ENCODE results near the gene SYT12. TPM values are rescaled to one million over a fixed set of nuclear protein-coding genes. Genes with fewer than 3 reads are reported as not detected.

Gene SYT12
- polyA plus RNA-seq, 1 donor from 2014 or later = 2.3 TPM

DNA sequence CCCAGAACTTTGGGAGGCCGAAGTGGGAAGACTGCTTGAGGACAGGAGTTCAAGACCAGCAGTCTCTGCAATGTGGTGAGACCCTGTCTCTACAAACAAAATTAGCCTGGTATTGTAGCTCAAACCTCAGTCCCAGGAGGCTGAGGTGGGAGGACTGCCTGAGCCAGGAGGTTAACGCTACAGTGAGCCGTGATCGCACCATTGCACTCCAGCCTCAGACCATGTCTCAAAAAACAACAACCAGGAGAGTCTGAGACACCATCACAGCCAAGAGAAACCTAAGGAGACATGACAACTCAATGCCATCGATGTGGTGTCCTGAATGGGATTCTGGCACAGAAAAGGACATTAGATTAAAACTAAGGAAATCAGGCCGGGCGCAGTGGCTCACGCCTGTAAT lies 67.8 kb downstream of the SYT12 start:
- no peak overlapping the region for H3K27ac ChIP-seq (ENCODE audit: low read length)
- no peak overlapping the region for H3K9ac ChIP-seq (ENCODE audit: low read length)
- H3K4me2 ChIP-seq (ENCODE audit: low read length) = no peak overlapping the region
- no peak for TF ChIP-seq RAD21 (conservative IDR thresholded peaks at IDR 0.05)
- TF ChIP-seq EZH2 (IDR thresholded peaks at IDR 0.05; ENCODE audit: borderline replicate concordance, insufficient read depth, low read length, poor library complexity, severe bottlenecking) = no peak
- no peak for TF ChIP-seq TAF1 (IDR thresholded peaks at IDR 0.05; ENCODE audit: low read depth)
- TF ChIP-seq POLR2AphosphoS5 (IDR thresholded peaks at IDR 0.05) = no peak
- no peak for TF ChIP-seq SMC3 (conservative IDR thresholded peaks at IDR 0.05; ENCODE audit: poor library complexity)
- TF ChIP-seq, protein P1, sequence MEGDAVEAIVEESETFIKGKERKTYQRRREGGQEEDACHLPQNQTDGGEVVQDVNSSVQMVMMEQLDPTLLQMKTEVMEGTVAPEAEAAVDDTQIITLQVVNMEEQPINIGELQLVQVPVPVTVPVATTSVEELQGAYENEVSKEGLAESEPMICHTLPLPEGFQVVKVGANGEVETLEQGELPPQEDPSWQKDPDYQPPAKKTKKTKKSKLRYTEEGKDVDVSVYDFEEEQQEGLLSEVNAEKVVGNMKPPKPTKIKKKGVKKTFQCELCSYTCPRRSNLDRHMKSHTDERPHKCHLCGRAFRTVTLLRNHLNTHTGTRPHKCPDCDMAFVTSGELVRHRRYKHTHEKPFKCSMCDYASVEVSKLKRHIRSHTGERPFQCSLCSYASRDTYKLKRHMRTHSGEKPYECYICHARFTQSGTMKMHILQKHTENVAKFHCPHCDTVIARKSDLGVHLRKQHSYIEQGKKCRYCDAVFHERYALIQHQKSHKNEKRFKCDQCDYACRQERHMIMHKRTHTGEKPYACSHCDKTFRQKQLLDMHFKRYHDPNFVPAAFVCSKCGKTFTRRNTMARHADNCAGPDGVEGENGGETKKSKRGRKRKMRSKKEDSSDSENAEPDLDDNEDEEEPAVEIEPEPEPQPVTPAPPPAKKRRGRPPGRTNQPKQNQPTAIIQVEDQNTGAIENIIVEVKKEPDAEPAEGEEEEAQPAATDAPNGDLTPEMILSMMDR (IDR thresholded peaks at IDR 0.05; ENCODE audit: poor library complexity, severe bottlenecking) = no peak
- TF ChIP-seq, protein P2, sequence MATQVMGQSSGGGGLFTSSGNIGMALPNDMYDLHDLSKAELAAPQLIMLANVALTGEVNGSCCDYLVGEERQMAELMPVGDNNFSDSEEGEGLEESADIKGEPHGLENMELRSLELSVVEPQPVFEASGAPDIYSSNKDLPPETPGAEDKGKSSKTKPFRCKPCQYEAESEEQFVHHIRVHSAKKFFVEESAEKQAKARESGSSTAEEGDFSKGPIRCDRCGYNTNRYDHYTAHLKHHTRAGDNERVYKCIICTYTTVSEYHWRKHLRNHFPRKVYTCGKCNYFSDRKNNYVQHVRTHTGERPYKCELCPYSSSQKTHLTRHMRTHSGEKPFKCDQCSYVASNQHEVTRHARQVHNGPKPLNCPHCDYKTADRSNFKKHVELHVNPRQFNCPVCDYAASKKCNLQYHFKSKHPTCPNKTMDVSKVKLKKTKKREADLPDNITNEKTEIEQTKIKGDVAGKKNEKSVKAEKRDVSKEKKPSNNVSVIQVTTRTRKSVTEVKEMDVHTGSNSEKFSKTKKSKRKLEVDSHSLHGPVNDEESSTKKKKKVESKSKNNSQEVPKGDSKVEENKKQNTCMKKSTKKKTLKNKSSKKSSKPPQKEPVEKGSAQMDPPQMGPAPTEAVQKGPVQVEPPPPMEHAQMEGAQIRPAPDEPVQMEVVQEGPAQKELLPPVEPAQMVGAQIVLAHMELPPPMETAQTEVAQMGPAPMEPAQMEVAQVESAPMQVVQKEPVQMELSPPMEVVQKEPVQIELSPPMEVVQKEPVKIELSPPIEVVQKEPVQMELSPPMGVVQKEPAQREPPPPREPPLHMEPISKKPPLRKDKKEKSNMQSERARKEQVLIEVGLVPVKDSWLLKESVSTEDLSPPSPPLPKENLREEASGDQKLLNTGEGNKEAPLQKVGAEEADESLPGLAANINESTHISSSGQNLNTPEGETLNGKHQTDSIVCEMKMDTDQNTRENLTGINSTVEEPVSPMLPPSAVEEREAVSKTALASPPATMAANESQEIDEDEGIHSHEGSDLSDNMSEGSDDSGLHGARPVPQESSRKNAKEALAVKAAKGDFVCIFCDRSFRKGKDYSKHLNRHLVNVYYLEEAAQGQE (IDR thresholded peaks at IDR 0.05; ENCODE audit: borderline replicate concordance) = no peak
- TF ChIP-seq EP300 (conservative IDR thresholded peaks at IDR 0.05; ENCODE audit: poor library complexity, severe bottlenecking) = no peak
- no peak for TF ChIP-seq MXI1 (conservative IDR thresholded peaks at IDR 0.05; ENCODE audit: poor library complexity, severe bottlenecking)
- H4K20me1 ChIP-seq (ENCODE audit: insufficient read depth) = no peaks in the 10 kb centered on the region
- no peaks in the 10 kb centered on the region for H3F3A ChIP-seq (ENCODE audit: insufficient read depth, low read length, poor library complexity, severe bottlenecking)
- no peaks in the 10 kb centered on the region for H3K27me3 ChIP-seq (ENCODE audit: insufficient read depth, low read depth, low read length)
- H3K79me2 ChIP-seq (replicated peaks; ENCODE audit: insufficient read depth, low read length) = no peaks in the 10 kb centered on the region
- no peak overlapping the region for H3K4me3 ChIP-seq (ENCODE audit: low read length)
- no peaks in the 10 kb centered on the region for H3K36me3 ChIP-seq (ENCODE audit: insufficient read depth, low read length)
- H2AFZ ChIP-seq (ENCODE audit: low read depth, low read length) = no peak overlapping the region
- H3K9me2 ChIP-seq (ENCODE audit: insufficient read depth, low read length) = no peaks in the 10 kb centered on the region
- H3K9me3 ChIP-seq (ENCODE audit: low read length) = no peaks in the 10 kb centered on the region

DNA sequence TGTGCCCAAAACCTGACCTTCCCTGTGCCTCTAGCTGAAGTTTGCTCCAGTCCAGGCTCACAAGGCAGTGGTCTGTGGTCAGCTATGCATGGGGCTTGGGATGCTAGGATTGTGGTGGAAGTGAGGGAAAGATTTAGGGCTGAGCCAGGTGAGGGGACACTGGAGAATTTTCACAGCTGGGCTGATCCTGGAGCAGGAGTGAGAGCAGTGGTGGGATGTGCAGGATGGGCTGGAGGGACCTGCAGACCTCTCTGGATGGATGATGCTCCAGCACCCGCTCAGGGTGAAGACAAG lies 72.2 kb downstream of the SYT12 start:
- no peak for TF ChIP-seq MXI1 (conservative IDR thresholded peaks at IDR 0.05; ENCODE audit: poor library complexity, severe bottlenecking)
- TF ChIP-seq, protein P2 (IDR thresholded peaks at IDR 0.05; ENCODE audit: borderline replicate concordance) = no peak
- no peak for TF ChIP-seq EZH2 (IDR thresholded peaks at IDR 0.05; ENCODE audit: borderline replicate concordance, insufficient read depth, low read length, poor library complexity, severe bottlenecking)
- TF ChIP-seq, protein P1 (IDR thresholded peaks at IDR 0.05; ENCODE audit: poor library complexity, severe bottlenecking) = no peak
- H3K27ac ChIP-seq (ENCODE audit: low read length) = no peak overlapping the region
- no peaks in the 10 kb centered on the region for H3K36me3 ChIP-seq (ENCODE audit: insufficient read depth, low read length)
- no peaks in the 10 kb centered on the region for H3K9me2 ChIP-seq (ENCODE audit: insufficient read depth, low read length)
- no peak overlapping the region for H3K9ac ChIP-seq (ENCODE audit: low read length)
- no peaks in the 10 kb centered on the region for H3K79me2 ChIP-seq (replicated peaks; ENCODE audit: insufficient read depth, low read length)
- H4K20me1 ChIP-seq (ENCODE audit: insufficient read depth) = no peaks in the 10 kb centered on the region
- no peaks in the 10 kb centered on the region for H3K9me3 ChIP-seq (ENCODE audit: low read length)
- H3F3A ChIP-seq (ENCODE audit: insufficient read depth, low read length, poor library complexity, severe bottlenecking) = no peaks in the 10 kb centered on the region
- H3K4me2 ChIP-seq (ENCODE audit: low read length) = no peak overlapping the region
- H3K4me3 ChIP-seq (ENCODE audit: low read length) = no peak overlapping the region
- no peak overlapping the region for H2AFZ ChIP-seq (ENCODE audit: low read depth, low read length)
- no peaks in the 10 kb centered on the region for H3K27me3 ChIP-seq (ENCODE audit: insufficient read depth, low read depth, low read length)

Measured in neural cell (in vitro differentiated cells).